HG02571 (cell line): ENCODE data around the gene DYTN.

ENCODE experiments used
- ATAC-seq: cut with Tn5 transposase; IDR thresholded peaks from one replicate; pipeline ENCODE4 v1.9.1; 2021; ENCODE audit warnings: mild to moderate bottlenecking, moderate library complexity; ENCODE audit not compliant: unreplicated experiment

The DYTN gene

GRCh38 chr2:206615417-206616089, 102.6 kb downstream of the DYTN start:
- ATAC-seq = no peak

DNA sequence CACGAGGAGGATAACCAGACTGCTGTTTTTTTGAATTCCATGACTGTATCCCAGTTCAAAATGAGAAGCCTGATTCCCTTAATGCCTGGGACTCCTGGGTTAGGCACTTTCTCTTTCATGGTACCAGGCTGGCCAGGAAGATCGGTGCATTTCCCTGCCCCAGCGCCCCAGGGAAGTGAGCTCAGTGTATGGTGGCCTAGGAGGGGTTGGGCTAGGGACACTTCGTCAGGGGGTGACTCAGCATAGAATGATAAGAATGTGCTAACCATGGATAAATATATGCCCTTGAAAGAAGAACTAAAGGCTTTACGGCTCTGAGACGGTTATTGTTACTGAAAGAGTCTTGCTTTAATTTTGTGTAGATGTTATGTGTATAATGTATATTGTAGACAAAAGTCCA, 103.4 kb downstream of the DYTN start:
- ATAC-seq = no peak

- no peak for ATAC-seq
Measured at GRCh38 chr2:206611736-206612135, 106.5 kb downstream of the DYTN start.

DNA sequence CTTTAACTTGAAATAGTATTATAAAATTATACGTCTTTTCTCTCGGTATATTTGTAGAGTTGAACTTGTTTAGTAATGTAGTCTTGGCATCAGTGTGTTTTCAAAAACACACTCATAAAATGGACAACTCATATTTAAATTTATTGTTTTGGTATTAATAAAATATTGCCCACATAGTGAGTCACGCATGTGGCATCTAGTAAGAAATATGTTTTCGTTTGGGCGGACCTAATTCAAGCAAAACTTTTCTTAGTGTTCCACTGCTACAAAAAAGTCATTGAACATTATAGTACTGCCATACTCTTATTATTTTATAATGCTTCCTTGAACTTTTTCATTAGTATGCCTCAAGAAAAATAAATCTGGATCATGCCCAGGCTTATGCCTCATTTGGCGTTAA, 107.0 kb downstream of the DYTN start:
- ATAC-seq = no peak

DNA sequence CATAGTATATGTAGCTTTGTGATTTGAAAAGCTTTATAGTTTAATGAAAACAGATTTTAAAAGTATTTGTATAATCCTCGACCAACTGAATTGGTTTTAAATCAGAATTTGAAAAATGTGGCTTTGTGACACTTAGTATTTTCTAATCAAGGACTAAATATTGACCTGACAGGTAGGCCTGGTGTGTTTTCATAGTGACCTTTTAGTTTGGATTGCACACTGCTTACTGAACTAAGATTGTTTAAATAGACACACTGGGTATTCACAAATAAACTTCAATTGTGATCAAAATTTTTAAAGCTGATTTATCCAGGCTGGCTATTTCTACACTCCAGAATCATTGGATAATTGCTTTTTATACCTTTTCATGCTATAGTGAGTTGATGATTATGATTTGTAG, 107.7 kb downstream of the DYTN start:
- ATAC-seq = no peak

GRCh38 chr2:206603243-206603642, 115.0 kb downstream of the DYTN start:
- ATAC-seq = no peak
